ENCODE results near the gene DLG2.
"Not testable (repeated sequence)": the region's sequence is repeated elsewhere in the genome, so short reads cannot be mapped to it uniquely, and the experiment has no call there.

DLG2 gene

DNA sequence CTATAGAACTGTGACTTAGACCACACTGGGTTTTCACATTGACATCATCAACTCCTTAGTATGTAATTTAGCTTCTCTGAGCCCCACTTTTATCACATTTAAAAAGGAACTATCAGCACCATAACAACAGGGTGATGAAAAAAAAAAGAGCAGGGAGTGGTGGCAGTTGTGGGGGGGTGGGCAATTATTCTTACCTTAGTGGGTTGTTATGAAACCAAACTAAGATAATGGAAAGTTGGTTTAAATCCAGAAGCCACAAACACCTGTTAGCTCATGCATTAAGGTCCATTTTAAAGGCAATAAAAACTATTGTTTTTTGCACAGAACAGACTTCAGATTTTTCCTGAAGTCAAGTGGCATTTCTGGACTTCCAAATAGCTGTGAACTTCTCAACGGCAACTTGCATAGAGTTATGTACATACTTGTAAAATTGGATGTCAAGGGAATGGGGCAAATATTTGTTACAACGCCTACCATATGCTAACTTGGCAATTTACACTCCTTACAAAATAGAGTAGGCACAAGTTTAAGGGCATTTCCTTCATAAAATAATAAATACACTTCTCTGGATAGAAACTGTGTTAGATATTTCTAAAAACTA lies 793.6 kb downstream of the DLG2 start:
- no peak for DNase-seq (ENCODE audit: low spot score)

DNA sequence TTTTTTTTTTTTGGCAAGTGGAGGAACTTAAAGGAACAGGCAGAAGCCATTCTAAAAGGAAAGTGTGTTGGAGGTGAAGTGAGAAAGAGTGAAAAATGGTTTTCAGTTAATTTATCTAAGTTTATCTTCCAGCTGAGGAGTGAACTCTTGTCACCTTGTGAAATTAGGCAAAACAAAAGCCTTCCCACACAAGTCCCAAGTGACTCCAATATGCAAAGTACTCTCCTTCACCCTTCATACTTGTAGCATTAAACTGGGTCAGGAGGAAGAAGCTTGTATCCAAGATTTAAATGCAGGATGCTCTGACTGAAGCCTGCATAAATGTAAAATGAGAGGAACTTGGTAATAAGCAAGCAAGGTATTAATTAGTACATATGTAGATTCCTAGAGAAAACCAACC lies 796.8 kb downstream of the DLG2 start:
- DNase-seq (ENCODE audit: low spot score): no peak

DNA sequence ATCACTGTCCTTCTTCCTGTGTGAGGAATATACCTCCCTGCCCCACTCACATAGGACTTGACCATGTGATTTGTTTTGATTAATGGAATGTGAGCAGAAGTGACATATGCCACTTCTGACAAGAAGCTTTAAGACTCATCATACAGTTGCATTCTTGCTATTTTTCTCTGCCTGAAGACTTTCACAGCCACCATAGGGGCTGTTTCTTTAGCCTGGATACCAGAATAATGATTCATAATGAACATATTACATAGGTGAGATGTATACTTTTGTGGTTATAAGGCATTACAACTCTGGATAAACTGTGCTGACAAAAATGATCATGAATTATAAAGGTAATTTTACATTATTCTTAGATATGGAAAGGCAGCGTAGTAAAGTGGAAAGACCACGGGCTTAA lies 798.0 kb downstream of the DLG2 start:
- DNase-seq (ENCODE audit: low spot score): no peak

DNA sequence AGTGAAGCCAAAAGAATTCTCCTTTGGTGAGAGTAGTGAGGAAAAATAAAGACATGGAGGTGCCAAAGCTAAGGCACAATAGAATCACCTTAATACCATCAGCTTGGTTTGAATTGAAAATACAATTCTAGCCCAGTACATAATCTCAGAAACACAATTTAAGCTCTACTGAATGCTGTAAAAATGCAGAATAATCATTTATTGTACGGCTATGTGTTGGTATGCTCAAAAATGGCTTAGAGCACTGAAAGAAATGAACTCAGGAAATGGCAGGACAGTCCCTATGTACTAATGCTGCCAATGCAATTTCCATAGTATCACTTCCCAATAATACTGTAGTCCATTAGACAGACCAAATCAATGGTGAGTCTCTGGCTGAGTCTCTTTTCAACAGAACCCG lies 798.5 kb downstream of the DLG2 start:
- no peak for DNase-seq (ENCODE audit: low spot score)

DNA sequence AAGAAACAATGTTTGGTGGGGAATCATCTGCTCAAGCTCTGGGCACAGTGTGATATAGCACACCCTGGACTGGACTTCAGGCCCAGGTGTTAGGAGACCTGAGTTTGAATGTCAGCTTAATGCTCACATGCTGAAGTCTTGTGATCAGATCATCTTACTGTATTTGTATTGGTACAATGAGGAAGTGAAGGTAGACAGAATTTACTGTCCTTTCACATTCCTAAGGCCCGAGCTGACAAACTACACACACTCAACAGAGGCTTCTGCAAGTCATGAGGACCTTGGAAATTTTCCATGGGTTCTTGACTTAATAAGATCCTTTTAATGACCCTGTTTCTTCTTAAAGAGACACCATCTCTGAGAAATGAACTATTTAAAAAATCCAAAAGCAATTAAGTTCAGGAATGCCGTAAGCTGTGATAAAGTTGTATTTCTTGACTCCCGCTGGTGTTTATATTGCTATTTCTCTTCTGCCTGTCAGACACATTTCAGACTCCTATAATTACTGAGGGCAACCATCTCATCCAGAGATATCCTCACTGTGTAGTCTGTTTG lies 802.0 kb downstream of the DLG2 start:
- no peak for DNase-seq (ENCODE audit: low spot score)

DNA sequence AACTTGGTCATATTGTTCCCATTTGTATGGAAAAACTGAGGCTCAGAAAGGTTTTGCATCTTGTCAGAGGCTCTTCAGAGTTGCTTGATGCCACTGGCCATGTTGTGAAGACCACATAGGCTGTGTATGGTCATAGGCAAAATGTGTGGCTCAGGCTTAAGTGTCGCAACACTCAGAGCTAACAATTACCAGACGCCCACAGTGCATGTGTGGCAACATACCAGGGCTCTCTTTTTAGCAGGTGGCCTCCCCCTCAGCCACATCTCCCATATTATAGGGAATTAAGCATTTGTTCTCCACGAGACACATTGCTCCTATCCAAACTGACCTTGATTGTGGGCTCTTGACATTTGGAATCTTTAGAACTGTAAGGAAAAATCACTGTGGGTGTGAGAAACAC lies 802.5 kb downstream of the DLG2 start:
- DNase-seq (ENCODE audit: low spot score): no peak

DNA sequence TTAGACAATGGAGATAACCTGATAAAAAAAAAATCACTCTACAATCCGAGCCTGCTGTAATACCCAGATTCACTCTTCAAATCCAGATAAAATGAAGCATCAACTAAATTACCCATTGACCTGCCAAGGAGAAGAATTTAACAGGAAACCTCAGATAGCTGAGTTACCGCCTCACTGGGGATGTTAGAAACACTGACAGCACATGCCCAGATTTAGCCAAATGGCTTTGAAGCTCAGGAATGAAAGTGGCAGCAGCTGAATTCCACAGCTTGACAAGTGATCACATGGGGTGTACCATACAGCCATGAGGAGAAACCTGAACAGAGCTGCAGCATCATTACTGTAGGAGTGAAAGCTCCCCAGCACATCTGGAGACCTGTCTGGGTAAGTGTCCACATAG lies 807.6 kb downstream of the DLG2 start:
- DNase-seq (ENCODE audit: low spot score): no peak

DNA sequence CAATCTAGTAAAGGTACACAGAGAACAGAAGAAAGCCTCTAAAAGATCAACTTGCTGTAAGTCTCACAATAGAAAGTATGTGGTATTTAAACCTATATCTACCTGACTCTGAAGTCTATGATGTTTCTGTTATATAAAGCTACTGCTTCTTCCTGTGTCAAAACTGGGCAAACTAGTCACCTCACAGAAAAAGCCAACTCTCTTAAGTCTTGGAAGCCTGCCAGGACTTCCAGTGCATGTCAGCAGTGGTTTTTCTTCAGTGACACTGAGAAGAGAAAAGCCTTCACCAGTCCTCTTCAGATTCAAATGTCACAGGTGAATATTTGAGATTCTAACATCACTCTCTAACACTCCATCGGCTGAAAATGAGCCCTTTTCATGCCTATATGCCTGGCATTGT lies 808.0 kb downstream of the DLG2 start:
- DNase-seq (ENCODE audit: low spot score): no peak

DNA sequence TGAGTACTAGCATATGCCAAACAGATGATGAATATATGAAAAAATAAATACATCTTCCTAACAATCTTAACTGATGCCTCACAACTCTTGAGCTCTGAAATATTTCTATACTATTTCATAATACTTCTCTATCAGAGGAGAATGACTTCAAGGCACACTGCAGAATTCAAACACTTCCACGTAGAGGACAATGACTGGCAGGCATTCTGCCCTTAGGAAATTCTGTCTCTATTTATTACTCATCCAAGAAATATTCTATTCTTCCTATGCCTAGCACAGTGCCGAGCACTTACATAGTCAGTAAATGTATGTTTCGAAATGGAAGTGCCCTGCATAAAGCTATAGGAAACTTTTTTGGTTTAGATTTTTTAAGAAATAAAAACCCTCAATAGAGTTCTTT lies 809.1 kb downstream of the DLG2 start:
- no peak for DNase-seq (ENCODE audit: low spot score)

DNA sequence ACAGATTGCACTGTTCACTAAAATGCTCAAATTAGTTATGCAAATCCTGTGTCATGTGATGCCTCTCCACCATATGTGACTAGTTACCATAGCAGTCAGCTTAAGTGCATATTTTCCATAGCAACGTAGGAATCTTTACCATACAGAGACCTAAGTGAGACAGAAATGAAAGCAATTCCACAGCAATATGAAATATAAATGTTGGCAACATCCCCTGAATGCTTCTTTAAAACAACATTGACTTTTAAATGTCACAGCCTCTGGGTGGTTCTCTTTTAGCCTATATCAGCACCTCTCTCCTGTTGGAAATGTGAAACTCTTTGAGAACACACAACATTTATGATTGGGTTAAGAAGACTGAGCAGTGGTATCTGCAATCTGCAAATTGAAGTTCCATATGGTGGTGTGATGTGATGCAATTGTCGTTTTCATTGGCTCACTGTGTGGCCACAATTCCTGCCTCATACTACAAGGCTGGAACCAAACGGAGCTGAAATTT lies 814.6 kb downstream of the DLG2 start:
- DNase-seq (ENCODE audit: low spot score): no peak

DNA sequence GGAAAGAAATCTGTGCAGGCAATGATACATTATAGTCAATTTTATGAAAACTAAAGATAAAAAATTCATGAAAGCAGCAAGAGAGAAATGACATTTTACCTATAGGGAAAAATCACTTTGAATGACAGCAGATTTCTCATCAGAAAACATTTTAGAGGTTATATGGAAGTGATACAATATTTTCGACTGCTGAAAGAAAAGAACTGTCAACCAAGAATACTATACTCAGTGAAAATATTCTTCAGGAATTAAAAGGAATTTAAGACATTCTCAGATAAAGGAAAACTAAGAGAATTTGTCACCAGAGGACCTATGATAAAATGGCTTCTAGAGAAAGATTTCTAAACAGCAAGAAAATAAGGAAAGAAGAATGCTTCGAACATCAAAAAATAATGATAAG lies 820.8 kb downstream of the DLG2 start:
- DNase-seq (ENCODE audit: low spot score): no peak

DNA sequence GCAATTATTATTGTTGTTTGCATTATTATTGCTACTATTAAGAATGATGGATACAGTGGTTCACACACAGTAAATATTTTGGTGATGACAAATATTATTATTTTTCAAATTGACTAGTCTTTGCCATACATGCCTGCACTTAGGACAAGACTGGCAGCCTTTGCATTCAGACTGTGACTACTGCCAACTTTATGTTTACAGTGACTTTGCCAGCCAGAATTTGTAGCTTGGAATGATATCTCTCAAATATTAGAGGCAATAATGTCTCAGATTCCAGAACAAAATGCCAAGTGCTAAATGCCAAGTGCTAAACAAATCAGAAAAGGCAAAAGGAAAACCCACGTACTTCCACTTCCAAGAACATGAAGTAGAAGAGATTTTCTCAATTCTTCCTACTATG lies 823.1 kb downstream of the DLG2 start:
- no peak for DNase-seq (ENCODE audit: low spot score)

DNA sequence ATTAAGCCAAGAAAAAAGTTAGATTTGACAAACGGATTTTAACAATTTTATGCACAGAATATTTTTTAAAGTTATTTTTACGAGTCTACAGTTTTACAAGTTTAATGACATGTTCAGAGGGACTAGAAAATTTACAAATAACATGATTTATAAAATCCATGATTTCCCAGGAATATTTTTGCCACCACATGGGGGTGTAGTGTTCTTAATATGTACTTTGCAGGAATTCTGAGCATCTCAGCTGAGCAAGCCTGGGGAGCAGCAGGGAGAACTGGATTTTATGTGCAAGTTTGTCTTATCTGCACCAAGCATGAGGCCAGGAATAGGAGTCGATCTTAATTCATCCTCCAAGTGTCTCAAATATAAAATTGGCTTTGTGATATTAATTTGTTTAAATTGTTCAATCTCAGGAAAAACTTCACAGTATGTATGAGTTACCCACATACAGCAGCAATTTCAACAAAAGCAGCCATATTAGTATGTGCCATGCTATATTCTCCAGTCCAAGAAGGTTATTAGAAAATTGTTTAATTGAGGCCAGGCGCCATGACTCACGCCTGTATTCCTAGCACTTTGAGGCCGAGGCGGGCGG lies 826.3 kb downstream of the DLG2 start:
- no peak for DNase-seq (ENCODE audit: low spot score)

DNA sequence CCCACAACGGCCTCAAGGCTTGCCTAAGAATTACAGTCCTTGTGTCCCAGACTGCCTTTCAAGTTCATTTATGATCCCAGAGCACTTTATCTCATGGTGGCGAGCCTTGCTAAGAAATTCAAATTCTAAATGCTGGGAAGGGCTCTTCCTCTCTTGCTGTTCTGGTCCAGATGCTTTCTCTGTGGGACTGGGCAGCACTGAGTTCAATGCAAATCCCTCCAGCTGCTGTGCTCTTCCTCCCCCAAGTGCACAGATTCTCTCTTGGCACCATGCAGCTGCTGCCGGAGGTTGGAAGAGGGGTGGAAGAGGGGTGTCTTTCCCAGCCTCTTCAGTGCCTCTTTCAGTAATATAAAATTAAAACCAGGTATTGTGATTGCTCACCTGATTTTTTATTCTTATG lies 828.0 kb downstream of the DLG2 start:
- DNase-seq (ENCODE audit: low spot score): no peak

DNA sequence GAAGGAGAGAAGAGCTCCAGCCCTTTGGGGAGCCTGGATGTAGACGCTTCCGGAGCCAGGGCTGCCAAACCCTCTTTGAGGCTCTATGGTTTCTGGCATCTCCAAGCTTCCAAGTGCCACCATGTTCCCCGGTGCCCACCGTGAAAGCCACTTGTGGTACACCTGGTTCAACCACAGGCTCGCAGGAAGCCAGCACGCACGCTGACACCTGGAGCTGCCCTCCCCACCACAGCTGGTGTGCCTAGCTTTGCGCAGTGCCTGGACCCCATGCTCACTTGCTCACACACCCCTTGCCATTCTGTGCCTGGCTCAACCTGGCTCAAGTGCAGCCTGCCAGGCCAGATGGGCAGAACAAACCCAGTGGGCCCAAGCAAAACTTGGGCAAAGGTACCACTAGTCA lies 831.4 kb downstream of the DLG2 start:
- no peak for DNase-seq (ENCODE audit: low spot score)

DNA sequence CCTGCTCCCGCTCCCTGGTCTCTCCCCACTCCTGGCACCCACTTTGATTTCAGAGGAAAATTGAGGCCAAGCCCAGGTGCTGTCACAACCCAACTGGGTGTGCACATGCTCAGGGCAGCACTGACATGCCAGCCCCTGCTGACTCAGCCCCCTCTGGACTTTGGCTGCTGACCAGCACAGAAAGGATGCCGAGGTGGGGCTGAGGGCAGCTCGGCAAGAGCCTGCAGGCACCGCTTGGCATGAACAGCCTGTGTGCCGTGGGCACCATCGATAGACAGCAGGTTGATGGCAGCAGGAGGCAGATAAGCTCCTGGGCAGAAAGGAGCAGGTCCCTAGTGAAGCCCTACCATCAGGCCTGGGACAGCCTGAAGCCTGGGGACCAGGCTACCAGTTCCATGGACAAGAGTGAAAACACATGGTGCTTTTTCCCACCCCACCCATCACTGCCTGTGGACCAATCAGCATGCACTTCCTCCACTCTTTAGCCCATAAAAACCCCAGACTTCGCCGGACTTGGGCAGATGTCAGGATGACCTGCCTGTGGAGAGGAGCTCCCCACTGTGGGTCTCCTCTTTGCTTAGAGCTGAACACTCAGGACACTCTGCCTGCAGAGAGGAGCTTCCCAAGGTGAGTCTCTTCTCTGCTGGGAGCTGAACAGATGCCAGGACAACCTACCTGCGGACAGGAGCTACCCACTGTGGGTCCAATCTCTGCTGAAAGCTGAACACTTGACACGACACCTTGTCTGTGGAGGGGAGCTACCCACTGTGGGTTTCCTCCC lies 832.3 kb downstream of the DLG2 start:
- no peak for DNase-seq (ENCODE audit: low spot score)

DNA sequence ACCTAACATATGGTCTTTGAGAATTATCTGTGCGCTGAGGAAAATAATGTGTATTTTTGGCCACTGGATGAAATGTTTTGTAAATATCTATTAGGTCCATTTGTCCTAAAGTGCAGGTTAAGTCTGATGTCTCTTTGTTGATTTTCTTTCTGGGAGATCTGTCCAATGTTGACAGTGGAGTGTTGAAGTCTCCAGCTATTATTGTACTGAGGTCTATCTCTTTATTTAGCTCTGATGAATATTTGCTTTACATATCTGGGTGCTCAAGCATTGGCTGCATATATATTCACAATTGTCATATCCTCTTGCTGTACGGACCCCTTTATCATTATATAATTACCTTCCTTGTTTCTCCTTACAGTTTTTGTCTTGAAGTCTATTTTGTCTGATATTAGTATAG lies 833.8 kb downstream of the DLG2 start:
- no peak for DNase-seq (ENCODE audit: low spot score)

DNA sequence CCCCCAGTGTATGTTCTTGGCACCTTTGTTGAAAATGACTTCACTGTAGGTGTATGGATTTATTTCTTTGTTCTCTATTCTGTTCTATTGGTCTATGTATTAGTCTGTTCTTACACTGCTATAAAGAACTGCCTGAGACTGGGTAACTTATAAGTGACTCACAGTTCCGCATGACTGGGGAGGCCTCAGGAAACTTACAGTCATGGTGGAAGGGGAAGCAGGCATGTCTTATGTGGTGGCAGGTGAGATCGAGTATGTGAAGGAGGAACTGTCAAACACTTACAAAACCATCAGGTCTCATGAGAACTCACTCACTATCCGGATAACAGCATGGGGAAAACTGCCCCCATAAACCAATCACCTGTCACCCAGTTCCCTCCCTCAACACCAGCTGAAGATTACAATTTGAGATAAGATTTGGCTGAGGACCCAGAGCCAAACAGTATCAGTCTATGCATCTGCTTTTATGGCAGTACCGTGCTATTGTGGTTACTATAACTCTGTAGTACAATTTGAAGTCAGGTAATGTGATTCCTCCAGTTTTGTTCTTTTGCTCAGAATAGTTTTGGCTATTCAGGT lies 836.2 kb downstream of the DLG2 start:
- no peak for DNase-seq (ENCODE audit: low spot score)

DNA sequence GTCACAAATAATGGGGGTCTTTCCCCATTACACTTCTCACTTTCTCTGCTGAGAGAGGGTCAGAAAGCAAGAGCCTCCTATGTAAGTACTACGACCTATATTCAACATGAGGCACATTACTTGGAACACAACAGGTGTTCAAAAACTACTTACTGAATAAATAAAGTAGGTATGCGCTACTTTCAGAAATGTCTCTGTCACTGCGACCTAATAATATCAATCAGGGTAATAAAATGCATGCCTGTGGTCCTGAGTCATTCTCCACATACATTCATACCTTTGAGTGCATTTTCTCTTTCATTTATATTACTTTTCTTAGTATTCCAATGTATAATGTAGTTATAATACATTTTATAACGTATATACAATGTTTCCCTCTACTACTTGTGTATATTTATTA lies 838.9 kb downstream of the DLG2 start:
- no peak for DNase-seq (ENCODE audit: low spot score)

DNA sequence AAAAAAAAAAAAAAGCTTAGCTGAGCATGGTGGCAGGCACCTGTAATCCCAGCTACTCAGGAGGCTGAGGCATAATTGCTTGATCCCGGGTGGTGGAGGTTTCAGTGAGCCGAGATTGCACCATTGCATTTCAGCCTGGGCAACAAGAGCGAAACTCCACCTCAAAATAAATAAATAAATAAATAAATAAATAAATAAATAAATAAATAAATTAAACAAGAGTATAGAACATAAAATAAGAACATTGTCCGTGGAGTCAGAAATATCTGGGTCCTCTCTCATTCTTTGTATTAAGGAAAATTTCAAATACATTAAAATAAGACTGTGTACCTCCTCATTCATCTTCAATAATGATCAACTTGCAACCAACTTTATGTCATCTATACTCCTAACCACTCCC lies 843.0 kb downstream of the DLG2 start:
- not testable (repeated sequence) for DNase-seq (ENCODE audit: low spot score)

DNA sequence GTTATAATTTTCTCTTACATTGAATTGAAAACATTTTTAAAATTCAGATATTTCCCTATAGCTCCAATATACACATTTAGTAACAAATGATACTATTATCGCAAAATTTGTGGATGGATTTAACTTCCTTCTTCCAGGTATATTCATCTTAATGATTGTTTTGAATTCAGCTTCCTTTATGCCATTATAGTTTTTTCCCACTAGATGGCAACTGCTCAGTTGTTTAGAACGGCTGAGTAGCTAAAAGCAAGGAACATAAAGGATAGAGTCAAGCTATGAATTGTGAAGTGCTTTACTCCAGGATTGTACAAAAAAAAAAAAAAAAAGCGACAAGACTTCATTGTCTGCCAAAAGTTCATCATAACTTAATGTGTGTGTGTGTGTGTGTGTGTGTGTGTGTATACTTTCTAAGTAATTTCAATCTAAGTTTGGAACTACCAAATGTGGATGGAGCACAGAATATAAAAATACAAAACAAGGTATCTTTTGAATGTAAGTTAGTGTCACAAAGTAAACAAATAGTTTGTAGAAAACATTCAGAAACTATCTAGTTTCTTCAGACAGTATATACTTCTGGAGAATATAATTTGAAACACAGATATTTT lies 846.4 kb downstream of the DLG2 start:
- no peak for DNase-seq (ENCODE audit: low spot score)

DNA sequence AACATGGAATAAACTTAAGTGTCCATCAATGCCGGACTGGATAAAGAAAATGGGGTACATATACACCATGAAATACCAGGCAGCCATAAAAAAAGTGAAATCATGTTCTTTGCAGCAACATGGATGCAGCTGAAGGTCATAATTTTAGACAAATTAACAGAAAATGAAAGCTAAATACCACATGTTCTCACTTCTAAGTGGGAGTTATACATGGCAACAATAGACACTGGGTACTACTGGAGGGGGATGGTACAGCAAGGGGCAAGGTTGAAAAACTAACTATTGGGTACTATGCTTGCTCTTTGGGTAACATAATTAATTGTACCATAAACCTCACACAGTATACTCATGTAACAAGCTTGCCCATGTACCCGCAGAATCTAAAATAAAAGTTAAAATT lies 851.6 kb downstream of the DLG2 start:
- DNase-seq (ENCODE audit: low spot score): no peak
